ENCODE data around the gene PRR19.

The PRR19 gene

DNA sequence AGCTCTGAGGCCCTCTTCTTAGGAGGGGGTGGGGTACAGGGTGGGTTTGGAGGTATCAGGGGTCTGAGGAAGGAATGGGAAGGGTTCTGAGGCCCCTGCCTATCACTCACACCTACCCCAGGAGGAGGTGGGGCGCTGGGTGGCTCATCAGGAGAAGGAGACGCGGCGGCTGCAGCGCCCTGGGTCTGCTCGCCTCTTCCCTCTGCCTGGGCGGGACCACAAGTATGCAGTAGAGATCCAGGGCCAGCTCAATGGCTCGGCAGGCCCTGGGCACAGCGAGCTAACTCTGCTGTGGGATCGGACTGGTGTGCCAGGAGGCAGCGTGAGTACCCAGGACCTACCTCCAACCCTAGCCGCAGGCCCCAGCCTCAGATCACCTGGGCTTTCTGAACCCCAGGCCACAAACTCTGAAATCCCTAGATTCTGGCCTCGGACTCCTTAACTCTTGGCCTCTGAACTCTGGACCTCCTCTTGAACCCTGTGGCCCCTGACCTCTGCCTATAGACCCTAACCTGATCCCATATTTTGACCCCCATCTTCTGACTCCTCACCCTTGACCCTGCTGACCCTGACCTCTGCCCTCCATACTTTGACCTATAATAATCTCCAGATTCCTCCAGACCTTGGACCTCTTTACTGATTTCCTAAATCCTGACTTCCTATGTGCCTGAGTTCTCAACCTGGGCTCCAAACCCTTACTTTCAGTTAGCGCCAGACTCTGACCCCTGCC is 47.6 kb downstream of the PRR19 start:
- ATAC-seq = no peak
- TF ChIP-seq ZNF8 (CRISPR knock-in tag; IDR thresholded peaks at IDR 0.05) = no peak
- TF ChIP-seq BACH2 (CRISPR knock-in tag; IDR thresholded peaks at IDR 0.05; ENCODE audit: borderline replicate concordance) = no peak
- TF ChIP-seq CSDC2 (CRISPR knock-in tag; IDR thresholded peaks at IDR 0.05) = no peak
- TF ChIP-seq TOX (CRISPR knock-in tag; IDR thresholded peaks at IDR 0.05; ENCODE audit: borderline replicate concordance) = no peak
- no peak for TF ChIP-seq ESRRG (CRISPR knock-in tag; IDR thresholded peaks at IDR 0.05)
- no peak for TF ChIP-seq SNAI2 (CRISPR knock-in tag; IDR thresholded peaks at IDR 0.05)
- no peak for TF ChIP-seq TCF4 (CRISPR knock-in tag; IDR thresholded peaks at IDR 0.05; ENCODE audit: borderline replicate concordance)
- no peak for TF ChIP-seq RARB (CRISPR knock-in tag; IDR thresholded peaks at IDR 0.05)
- no peak for TF ChIP-seq CREB5 (CRISPR knock-in tag; IDR thresholded peaks at IDR 0.05; ENCODE audit: low read depth)
- TF ChIP-seq OSR1 (CRISPR knock-in tag; IDR thresholded peaks at IDR 0.05) = no peak
- no peak for TF ChIP-seq ZNF565 (CRISPR knock-in tag; conservative IDR thresholded peaks at IDR 0.05; ENCODE audit: low read depth)
- TF ChIP-seq, protein P1, sequence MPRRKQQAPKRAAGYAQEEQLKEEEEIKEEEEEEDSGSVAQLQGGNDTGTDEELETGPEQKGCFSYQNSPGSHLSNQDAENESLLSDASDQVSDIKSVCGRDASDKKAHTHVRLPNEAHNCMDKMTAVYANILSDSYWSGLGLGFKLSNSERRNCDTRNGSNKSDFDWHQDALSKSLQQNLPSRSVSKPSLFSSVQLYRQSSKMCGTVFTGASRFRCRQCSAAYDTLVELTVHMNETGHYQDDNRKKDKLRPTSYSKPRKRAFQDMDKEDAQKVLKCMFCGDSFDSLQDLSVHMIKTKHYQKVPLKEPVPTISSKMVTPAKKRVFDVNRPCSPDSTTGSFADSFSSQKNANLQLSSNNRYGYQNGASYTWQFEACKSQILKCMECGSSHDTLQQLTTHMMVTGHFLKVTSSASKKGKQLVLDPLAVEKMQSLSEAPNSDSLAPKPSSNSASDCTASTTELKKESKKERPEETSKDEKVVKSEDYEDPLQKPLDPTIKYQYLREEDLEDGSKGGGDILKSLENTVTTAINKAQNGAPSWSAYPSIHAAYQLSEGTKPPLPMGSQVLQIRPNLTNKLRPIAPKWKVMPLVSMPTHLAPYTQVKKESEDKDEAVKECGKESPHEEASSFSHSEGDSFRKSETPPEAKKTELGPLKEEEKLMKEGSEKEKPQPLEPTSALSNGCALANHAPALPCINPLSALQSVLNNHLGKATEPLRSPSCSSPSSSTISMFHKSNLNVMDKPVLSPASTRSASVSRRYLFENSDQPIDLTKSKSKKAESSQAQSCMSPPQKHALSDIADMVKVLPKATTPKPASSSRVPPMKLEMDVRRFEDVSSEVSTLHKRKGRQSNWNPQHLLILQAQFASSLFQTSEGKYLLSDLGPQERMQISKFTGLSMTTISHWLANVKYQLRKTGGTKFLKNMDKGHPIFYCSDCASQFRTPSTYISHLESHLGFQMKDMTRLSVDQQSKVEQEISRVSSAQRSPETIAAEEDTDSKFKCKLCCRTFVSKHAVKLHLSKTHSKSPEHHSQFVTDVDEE (CRISPR knock-in tag; IDR thresholded peaks at IDR 0.05) = no peak
- no peak for TF ChIP-seq CSRNP3 (CRISPR knock-in tag; IDR thresholded peaks at IDR 0.05)
- no peak for TF ChIP-seq ZNF70 (CRISPR knock-in tag; IDR thresholded peaks at IDR 0.05)
- TF ChIP-seq ARNTL (CRISPR knock-in tag; IDR thresholded peaks at IDR 0.05; ENCODE audit: borderline replicate concordance, low read depth) = no peak
- no peak for TF ChIP-seq ZFP3 (CRISPR knock-in tag; IDR thresholded peaks at IDR 0.05)
- no peak for TF ChIP-seq ZC3H10 (CRISPR knock-in tag; IDR thresholded peaks at IDR 0.05)
- TF ChIP-seq, protein P2, sequence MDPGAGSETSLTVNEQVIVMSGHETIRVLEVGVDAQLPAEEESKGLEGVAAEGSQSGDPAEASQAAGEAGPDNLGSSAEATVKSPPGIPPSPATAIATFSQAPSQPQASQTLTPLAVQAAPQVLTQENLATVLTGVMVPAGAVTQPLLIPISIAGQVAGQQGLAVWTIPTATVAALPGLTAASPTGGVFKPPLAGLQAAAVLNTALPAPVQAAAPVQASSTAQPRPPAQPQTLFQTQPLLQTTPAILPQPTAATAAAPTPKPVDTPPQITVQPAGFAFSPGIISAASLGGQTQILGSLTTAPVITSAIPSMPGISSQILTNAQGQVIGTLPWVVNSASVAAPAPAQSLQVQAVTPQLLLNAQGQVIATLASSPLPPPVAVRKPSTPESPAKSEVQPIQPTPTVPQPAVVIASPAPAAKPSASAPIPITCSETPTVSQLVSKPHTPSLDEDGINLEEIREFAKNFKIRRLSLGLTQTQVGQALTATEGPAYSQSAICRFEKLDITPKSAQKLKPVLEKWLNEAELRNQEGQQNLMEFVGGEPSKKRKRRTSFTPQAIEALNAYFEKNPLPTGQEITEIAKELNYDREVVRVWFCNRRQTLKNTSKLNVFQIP (CRISPR knock-in tag; IDR thresholded peaks at IDR 0.05; ENCODE audit: borderline replicate concordance, low read depth) = no peak
- no peak for TF ChIP-seq PATZ1 (CRISPR knock-in tag; IDR thresholded peaks at IDR 0.05; ENCODE audit: borderline replicate concordance)
- TF ChIP-seq ZFP30 (CRISPR knock-in tag; IDR thresholded peaks at IDR 0.05) = no peak

DNA sequence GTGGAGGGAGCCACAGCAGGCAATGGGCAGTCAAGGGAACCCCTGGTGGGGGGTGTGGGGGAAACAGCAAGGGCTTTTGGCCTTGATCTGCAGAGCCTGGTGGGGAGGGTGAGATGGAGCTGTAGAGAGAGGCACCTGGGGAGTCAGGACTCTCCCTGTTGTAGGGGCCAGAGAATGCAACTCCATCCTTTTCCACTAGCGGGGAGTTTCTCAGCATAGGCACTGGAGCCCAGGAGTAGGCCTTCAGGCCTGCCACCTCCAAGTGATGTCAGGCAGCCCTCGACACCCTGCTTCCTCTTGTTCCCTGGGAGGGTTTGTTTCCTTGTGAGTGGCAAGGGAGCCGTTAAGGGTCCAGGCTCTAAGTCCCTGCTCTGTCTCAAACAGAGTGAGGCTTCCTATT is 48.5 kb downstream of the PRR19 start:
- TF ChIP-seq ZFP3 (CRISPR knock-in tag; IDR thresholded peaks at IDR 0.05) (no peak), BACH2 (CRISPR knock-in tag; IDR thresholded peaks at IDR 0.05; ENCODE audit: borderline replicate concordance) (no peak)
- ATAC-seq = no peak

DNA sequence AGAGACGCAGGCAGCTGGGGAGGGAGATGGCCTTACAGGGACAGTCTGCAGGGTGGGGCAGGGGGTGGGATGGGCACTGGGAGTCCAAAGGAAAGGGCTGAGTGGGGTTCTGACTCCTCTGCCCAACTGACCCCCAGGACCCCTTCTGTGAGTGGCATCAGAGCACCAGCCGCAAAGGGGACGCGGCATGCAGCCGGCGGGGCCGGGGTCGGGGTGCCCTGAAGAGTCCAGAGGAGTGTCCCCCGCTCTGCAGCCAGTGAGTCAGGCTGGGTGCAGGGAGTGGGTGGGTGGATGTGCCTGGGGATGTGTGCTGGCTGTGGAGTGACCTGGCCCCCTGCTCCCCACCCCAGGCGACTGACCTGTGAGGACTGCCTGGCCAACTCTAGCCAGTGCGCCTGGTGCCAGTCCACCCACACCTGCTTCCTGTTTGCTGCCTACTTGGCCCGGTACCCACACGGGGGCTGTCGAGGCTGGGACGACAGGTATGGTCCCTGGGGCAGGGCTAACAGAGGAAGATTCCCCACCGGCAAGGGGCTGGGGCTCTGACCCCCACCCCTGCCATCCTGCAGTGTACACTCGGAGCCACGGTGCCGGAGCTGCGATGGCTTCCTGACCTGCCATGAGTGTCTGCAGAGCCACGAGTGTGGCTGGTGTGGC is 49.3 kb downstream of the PRR19 start:
- no peak for ATAC-seq
- TF ChIP-seq ZNF565 (CRISPR knock-in tag; conservative IDR thresholded peaks at IDR 0.05; ENCODE audit: low read depth) = no peak
- no peak for TF ChIP-seq TOX (CRISPR knock-in tag; IDR thresholded peaks at IDR 0.05; ENCODE audit: borderline replicate concordance)
- TF ChIP-seq CREB5 (CRISPR knock-in tag; IDR thresholded peaks at IDR 0.05; ENCODE audit: low read depth) = no peak
- no peak for TF ChIP-seq ZC3H10 (CRISPR knock-in tag; IDR thresholded peaks at IDR 0.05)
- TF ChIP-seq, protein P2 (CRISPR knock-in tag; IDR thresholded peaks at IDR 0.05; ENCODE audit: borderline replicate concordance, low read depth) = no peak
- no peak for TF ChIP-seq ZFP30 (CRISPR knock-in tag; IDR thresholded peaks at IDR 0.05)
- TF ChIP-seq ARNTL (CRISPR knock-in tag; IDR thresholded peaks at IDR 0.05; ENCODE audit: borderline replicate concordance, low read depth) = no peak
- no peak for TF ChIP-seq CSDC2 (CRISPR knock-in tag; IDR thresholded peaks at IDR 0.05)
- TF ChIP-seq RARB (CRISPR knock-in tag; IDR thresholded peaks at IDR 0.05) = no peak
- no peak for TF ChIP-seq ESRRG (CRISPR knock-in tag; IDR thresholded peaks at IDR 0.05)
- TF ChIP-seq ZNF70 (CRISPR knock-in tag; IDR thresholded peaks at IDR 0.05) = no peak
- no peak for TF ChIP-seq OSR1 (CRISPR knock-in tag; IDR thresholded peaks at IDR 0.05)
- TF ChIP-seq GLIS3 (CRISPR knock-in tag; IDR thresholded peaks at IDR 0.05) = no peak
- no peak for TF ChIP-seq ISL1 (CRISPR knock-in tag; IDR thresholded peaks at IDR 0.05)
- TF ChIP-seq ZNF8 (CRISPR knock-in tag; IDR thresholded peaks at IDR 0.05) = no peak
- TF ChIP-seq TCF4 (CRISPR knock-in tag; IDR thresholded peaks at IDR 0.05; ENCODE audit: borderline replicate concordance) = no peak

Measured in SK-N-SH treated with all-trans-retinoic acid at 6 μM for 48 hours (cell line).